ENCODE results near the gene SALL2. TPM values are rescaled to one million over a fixed set of nuclear protein-coding genes. Genes with fewer than 3 reads are reported as not detected.

The SALL2 gene
- total RNA-seq, 1 experiment from 2014 or later: 1.5 TPM

DNA sequence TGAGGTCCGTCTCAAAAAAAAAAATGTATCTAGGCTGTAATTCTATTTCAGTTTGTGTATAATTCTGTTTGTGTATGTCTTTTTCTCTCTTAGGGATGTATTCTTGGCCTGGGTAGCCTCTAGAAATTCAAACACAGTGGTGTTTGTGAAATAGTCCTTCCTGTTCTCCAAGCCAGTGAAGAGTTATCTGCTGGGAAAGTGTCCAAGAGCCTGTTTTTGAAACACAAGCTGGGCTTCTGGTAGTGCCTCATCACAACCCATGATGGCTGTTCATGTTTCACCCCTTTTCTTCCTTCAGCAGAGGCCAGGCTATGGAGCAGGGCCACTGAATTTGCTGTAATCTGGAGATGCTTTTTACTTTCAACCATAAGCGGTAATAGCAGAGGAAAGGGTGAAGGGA is 29.7 kb downstream of the SALL2 start:
- Histone ChIP-seq H3K4me3 (ENCODE audit: low read depth in 2 of 2, low read length in 2 of 2) (no peak overlapping the region), H3K4me1 (ENCODE audit: control insufficient read depth, insufficient read depth, low read length) (no peaks in the 10 kb centered on the region), H3K27ac (ENCODE audit: low read length) (no peak overlapping the region), H3K36me3 (ENCODE audit: control insufficient read depth, insufficient read depth, low read length) (peaks cover 27% of the 10 kb centered on the region), H3K9me3 (ENCODE audit: control insufficient read depth, insufficient read depth, low read depth, low read length) (no peaks in the 10 kb centered on the region), H3K27me3 (ENCODE audit: control insufficient read depth, insufficient read depth, low read length) (no peaks in the 10 kb centered on the region)
- TF ChIP-seq CTCF (IDR thresholded peaks at IDR 0.05) (no peak), TCF7L2 (IDR thresholded peaks at IDR 0.05; ENCODE audit: low read depth, low read length) (no peak), POLR2AphosphoS5 (IDR thresholded peaks at IDR 0.05; ENCODE audit: low read depth, low read length) (no peak), REST (IDR thresholded peaks at IDR 0.05; ENCODE audit: insufficient read depth in 1 of 2, low read depth in 2 of 2, low read length in 1 of 2) (no peak), SIN3A (IDR thresholded peaks at IDR 0.05; ENCODE audit: borderline replicate concordance, insufficient read depth, low read depth, low read length) (no peak)
- in situ Hi-C loops (cut with HindIII; ENCODE audit: low pct_unique_long_range_greater_than_20kb, low sequenced_read_pairs) (no loop called here), intact Hi-C loops (cut with micrococcal nuclease; ENCODE audit: unreplicated experiment) (loop anchor here (5.0 kb wide), 1 partner anchor 56 kb away; no protein-coding TSS in a partner anchor)
- BruUV-seq (replicated peaks): no TSS peak
- ChIA-PET POLR2A (interaction anchor here (0.5 kb wide), 1 partner anchor 12 kb away, joined by 9 read pairs; no protein-coding TSS in a partner anchor), CTCF (no interaction called here)
- no peak for ATAC-seq
- no peak for DNase-seq (ENCODE audit: low read depth, low spot score)

GRCh38 chr14:21494902-21495762 is 31.0 kb downstream of the SALL2 start:
- no peak for TF ChIP-seq CTCF (IDR thresholded peaks at IDR 0.05)
- TF ChIP-seq TCF7L2 (IDR thresholded peaks at IDR 0.05; ENCODE audit: low read depth, low read length): no peak
- Histone ChIP-seq H3K27ac (ENCODE audit: low read length) (no peak overlapping the region), H3K4me3 (ENCODE audit: low read depth in 2 of 2, low read length in 2 of 2) (no peak overlapping the region), H3K36me3 (ENCODE audit: control insufficient read depth, insufficient read depth, low read length) (peaks cover 24% of the 10 kb centered on the region; the same call in 1 of the 2 replicates), H3K9me3 (ENCODE audit: control insufficient read depth, insufficient read depth, low read depth, low read length) (no peaks in the 10 kb centered on the region), H3K4me1 (ENCODE audit: control insufficient read depth, insufficient read depth, low read length) (no peaks in the 10 kb centered on the region), H3K27me3 (ENCODE audit: control insufficient read depth, insufficient read depth, low read length) (no peaks in the 10 kb centered on the region)
- no TSS peak for BruUV-seq (replicated peaks)
- intact Hi-C loops (cut with micrococcal nuclease; ENCODE audit: unreplicated experiment): loop anchor here (5.0 kb wide), 1 partner anchor 57 kb away; no protein-coding TSS in a partner anchor
- CTCF ChIA-PET: interaction anchor here (0.6 kb wide), 1 partner anchor 1152 kb away, joined by 5 read pairs; no protein-coding TSS in a partner anchor
- ATAC-seq (no peak), DNase-seq (ENCODE audit: low read depth, low spot score) (no peak)
- POLR2A ChIA-PET: interaction anchor here (0.7 kb wide), 2 partner anchors 8 to 182 kb away, joined by 3 read pairs; no protein-coding TSS in a partner anchor
- in situ Hi-C loops (cut with HindIII; ENCODE audit: low pct_unique_long_range_greater_than_20kb, low sequenced_read_pairs): no loop called here
